IMR-90 (cell line): ENCODE measurements around the gene IFNE. TPM values are rescaled to one million over a fixed set of nuclear protein-coding genes. Genes with fewer than 3 reads are reported as not detected.

Experiments
- ATAC-seq: fragments of 200-7000 bp; cut with Tn5 transposase; 2 replicates; pipeline ENCODE4 v1.9.1; 2020; ENCODE audit warnings: low read depth, mild to moderate bottlenecking, moderate library complexity
- Bru-seq: library from RNA; stranded (reverse); fragments of 400-500 nt; gene quantifications from one replicate; lab custom pipeline; 2021; lab: Mats Ljungman, UMichigan
- BruChase-seq, 2 experiments: library from RNA; stranded (reverse); fragments of 400-500 nt; gene quantifications; one replicate each; lab custom pipeline; 2021; lab: Mats Ljungman, UMichigan
- BruUV-seq: library from RNA; stranded (reverse); fragments of 400-500 nt; replicated peaks from 2 replicates; lab custom pipeline; 2021; lab: Mats Ljungman, UMichigan
- CTCF ChIA-PET: fragments of 300-600 bp; formaldehyde crosslinking; extraction: SDS; loops from one replicate; lab custom pipeline; 2021; ENCODE audit warnings: antibody characterized with exemption; lab: Yijun Ruan, JAX
- POLR2A ChIA-PET: fragments of 300-600 bp; sonication (Branson Sonifier 250); formaldehyde crosslinking; loops from one replicate; lab custom pipeline; 2022; ENCODE audit warnings: antibody characterized with exemption; ENCODE audit not compliant: unreplicated experiment; lab: Charles Lee
- DNase-seq: peaks from one replicate; pipeline ENCODE4 v3.0.0; 2013
- H2AFZ ChIP-seq: replicated peaks from 2 replicates; pipeline ENCODE3; 2013; ENCODE audit warnings: low read length, mild to moderate bottlenecking; ENCODE audit not compliant: poor library complexity
- H2AK5ac ChIP-seq: 2 replicates; pipeline ENCODE4 v1.6.1; 2013; ENCODE audit warnings: low read depth, low read length, inconsistent platforms
- H2AK9ac ChIP-seq: replicated peaks from 2 replicates; pipeline ENCODE3; 2013; ENCODE audit warnings: mild to moderate bottlenecking, low read depth, low read length, moderate library complexity; ENCODE audit not compliant: poor library complexity
- H2BK120ac ChIP-seq: 2 replicates; pipeline ENCODE4 v1.6.1; 2013; ENCODE audit warnings: low read depth, low read length, inconsistent platforms
- H2BK15ac ChIP-seq: 3 replicates; pipeline ENCODE4 v1.6.1; 2013; ENCODE audit warnings: low read depth, low read length, inconsistent platforms
- H2BK20ac ChIP-seq: 2 replicates; pipeline ENCODE4 v1.6.1; 2013; ENCODE audit warnings: low read depth, mild to moderate bottlenecking, inconsistent platforms, low read length, moderate library complexity
- H2BK5ac ChIP-seq: 2 replicates; pipeline ENCODE4 v1.6.1; 2013; ENCODE audit warnings: mild to moderate bottlenecking, low read depth, low read length, inconsistent platforms; ENCODE audit not compliant: poor library complexity, severe bottlenecking
- H3K14ac ChIP-seq: replicated peaks from 2 replicates; pipeline ENCODE4 v1.6.1; 2013; ENCODE audit warnings: low read depth, low read length, inconsistent platforms
- H3K18ac ChIP-seq: 2 replicates; pipeline ENCODE4 v1.6.1; 2013; ENCODE audit warnings: low read depth, low read length, control low read depth
- H3K23ac ChIP-seq: 2 replicates; pipeline ENCODE4 v1.6.1; 2013; ENCODE audit warnings: low read depth, low read length, inconsistent platforms
- H3K27ac ChIP-seq: 2 replicates; pipeline ENCODE4 v1.5.1; 2013; ENCODE audit warnings: mild to moderate bottlenecking, control low read depth, low read length; ENCODE audit not compliant: insufficient read depth
- H3K27me3 ChIP-seq: 2 replicates; pipeline ENCODE4 v1.6.1; 2013; ENCODE audit warnings: low read length; ENCODE audit not compliant: control insufficient read depth, insufficient read depth
- H3K36me3 ChIP-seq: 2 replicates; pipeline ENCODE4 v1.6.1; 2013; ENCODE audit warnings: low read length, mixed read lengths; ENCODE audit not compliant: control insufficient read depth, insufficient read depth
- H3K4ac ChIP-seq: 2 replicates; pipeline ENCODE4 v1.6.1; 2013; ENCODE audit warnings: low read depth, low read length, inconsistent platforms
- H3K4me1 ChIP-seq: 2 replicates; pipeline ENCODE4 v1.6.1; 2013; ENCODE audit warnings: low read length, mixed read lengths; ENCODE audit not compliant: control insufficient read depth, insufficient read depth
- H3K4me2 ChIP-seq: 2 replicates; pipeline ENCODE4 v1.6.1; 2013; ENCODE audit warnings: low read depth, mild to moderate bottlenecking, control low read depth, low read length, moderate library complexity
- H3K4me3 ChIP-seq: 2 replicates; pipeline ENCODE4 v1.5.1; 2013; ENCODE audit warnings: low read depth, mild to moderate bottlenecking, control low read depth, low read length, moderate library complexity; ENCODE audit not compliant: insufficient read depth
- H3K56ac ChIP-seq: 2 replicates; pipeline ENCODE4 v1.6.1; 2013; ENCODE audit warnings: low read length, inconsistent platforms; ENCODE audit not compliant: insufficient read depth; ENCODE audit errors: extremely low read depth
- H3K79me1 ChIP-seq, 2 experiments: 2 replicates each; pipeline ENCODE4 v1.6.1; 2013; ENCODE audit warnings: low read length in 2 of 2, inconsistent platforms in 1 of 2, low read depth in 1 of 2
- H3K9ac ChIP-seq: 2 replicates; pipeline ENCODE4 v1.6.1; 2013; ENCODE audit warnings: low read depth, low read length, control low read depth
- H3K9me1 ChIP-seq: 2 replicates; pipeline ENCODE4 v1.6.1; 2013; ENCODE audit warnings: low read length, inconsistent platforms; ENCODE audit not compliant: insufficient read depth
- H3K9me3 ChIP-seq: 2 replicates; pipeline ENCODE4 v1.6.1; 2013; ENCODE audit warnings: low read length; ENCODE audit not compliant: control insufficient read depth, insufficient read depth
- H4K20me1 ChIP-seq: 2 replicates; pipeline ENCODE4 v1.6.1; 2013; ENCODE audit warnings: low read length, inconsistent platforms; ENCODE audit not compliant: insufficient read depth
- H4K5ac ChIP-seq: 2 replicates; pipeline ENCODE4 v1.6.1; 2013; ENCODE audit warnings: mild to moderate bottlenecking, low read depth, low read length, control low read depth
- H4K8ac ChIP-seq, 2 experiments: 2 replicates each; pipeline ENCODE4 v1.6.1; 2013; ENCODE audit warnings: low read depth in 2 of 2, low read length in 2 of 2, control low read depth in 1 of 2, inconsistent platforms in 1 of 2
- H4K91ac ChIP-seq: 2 replicates; pipeline ENCODE4 v1.6.1; 2013; ENCODE audit warnings: low read depth, low read length, inconsistent platforms; ENCODE audit not compliant: insufficient read depth
- BHLHE40 ChIP-seq: fragments of 150-350 bp; IDR thresholded peaks from 2 replicates; pipeline ENCODE4 v1.6.1; 2016; ENCODE audit warnings: mild to moderate bottlenecking, low read depth, low read length
- CEBPB ChIP-seq: IDR thresholded peaks from 2 replicates; pipeline ENCODE4 v1.6.1; 2012; ENCODE audit warnings: low read depth, low read length, improper control_type of control experiment
- CHD1 ChIP-seq: IDR thresholded peaks from 2 replicates; pipeline ENCODE4 v1.6.1; 2012; ENCODE audit warnings: low read depth, low read length, improper control_type of control experiment
- MAFK ChIP-seq: IDR thresholded peaks from 2 replicates; pipeline ENCODE4 v1.6.1; 2012; ENCODE audit warnings: low read depth, low read length, improper control_type of control experiment
- NFE2L2 ChIP-seq: fragments of 150-350 bp; IDR thresholded peaks from 2 replicates; pipeline ENCODE4 v1.6.1; 2016; ENCODE audit warnings: low read depth, mild to moderate bottlenecking, low read length
- RFX5 ChIP-seq: IDR thresholded peaks from 2 replicates; pipeline ENCODE4 v1.8.0; 2012; ENCODE audit warnings: low read depth, mild to moderate bottlenecking, low read length, moderate library complexity
- WGBS, 2 experiments: methylation state at CpG; one replicate each; pipeline versions ENCODE4 v1.1.5 to v1.1.7; 2013; ENCODE audit warnings: missing lambda C conversion rate in 2 of 2; ENCODE audit not compliant: insufficient read length in 1 of 2; ENCODE audit errors: extremely low coverage in 2 of 2; 5-methylcytosine and 5-hydroxymethylcytosine counted together
- dilution Hi-C: fragments of 300-500 bp; cut with HindIII; formaldehyde crosslinking; loops from one replicate; pipeline ENCODE4 v1.14.3; 2018; ENCODE audit warnings: low sequenced_read_pairs; ENCODE audit not compliant: unreplicated experiment
- in situ Hi-C: fragments of 300-500 bp; cut with MboI; formaldehyde crosslinking; loops from 3 replicates; pipeline ENCODE4 v1.14.3; 2019; ENCODE audit warnings: low sequenced_read_pairs, inconsistent platforms, mixed read lengths
- intact Hi-C: fragments of 100-400 bp; cut with micrococcal nuclease; formaldehyde crosslinking; loops from 2 replicates; pipeline ENCODE4 v1.10.0; 2022
- long read RNA-seq: library from polyadenylated mRNA; unstranded; transcript quantifications from one replicate; pipeline ENCODE4 v2.0.0, GENCODE V29; 2021; ENCODE audit not compliant: unreplicated experiment
- polyA plus RNA-seq, 3 experiments: library from polyadenylated mRNA; depleted of rRNA; stranded (reverse); fragments of >200 nt; gene quantifications; 2 replicates each; pipeline ENCODE4 v1.2.3, GENCODE V29; 2012; ENCODE audit warnings: low replicate concordance in 1 of 3
- total RNA-seq: library from RNA; depleted of rRNA; stranded (reverse); fragments of >200 nt; gene quantifications from 2 replicates; pipeline ENCODE4 v1.2.3, GENCODE V29; 2012; rRNA removed
- TF ChIP-seq, protein P1 (sequence below): conservative IDR thresholded peaks from 2 replicates; pipeline ENCODE4 v1.5.1; 2012; ENCODE audit warnings: mild to moderate bottlenecking, low read depth, low read length, improper control_type of control experiment

The IFNE gene, protein sequence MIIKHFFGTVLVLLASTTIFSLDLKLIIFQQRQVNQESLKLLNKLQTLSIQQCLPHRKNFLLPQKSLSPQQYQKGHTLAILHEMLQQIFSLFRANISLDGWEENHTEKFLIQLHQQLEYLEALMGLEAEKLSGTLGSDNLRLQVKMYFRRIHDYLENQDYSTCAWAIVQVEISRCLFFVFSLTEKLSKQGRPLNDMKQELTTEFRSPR
- 1.8 and 1.9 TPM in 2 replicates for total RNA-seq
- polyA plus RNA-seq (2012; rRNA removed), result 0.96 and 1.4 TPM in 2 replicates
- not detected in 2 replicates for polyA plus RNA-seq (2012; cell fraction: cytosol; rRNA removed)
- 1.5 and 8.6 TPM in 2 replicates for polyA plus RNA-seq (2012; cell fraction: nucleus; rRNA removed; ENCODE audit: low replicate concordance)
- Bru-seq, nascent RNA, result percentile 71 among the genes with signal in this experiment
- BruChase-seq, experiment 1, labeled RNA remaining after a 6-hour chase, result percentile 83 among the genes with signal in this experiment
- BruChase-seq, experiment 2, labeled RNA remaining after a 2-hour chase, result percentile 94 among the genes with signal in this experiment
- long read RNA-seq, result 0 reads

GRCh38 chr9:21482213-21482612 is at the start of gene IFNE:
Gene IFNE, minus strand, starts transcription at chr9:21482313. Its CDS starts 619 bp downstream, at chr9:21481694.
- CTCF ChIA-PET, result no interaction called here
- in situ Hi-C loops, result no loop called here
- no TSS peak for BruUV-seq

More at GRCh38 chr9:21482213-21482612, at the start of gene IFNE:
- Histone ChIP-seq H3K9ac (no peak within 1 kb of the TSS), H3K18ac (no peak within 1 kb of the TSS), H3K36me3 (peaks cover 3% of the 10 kb centered on the region; the same call in 1 of the 2 replicates), H4K8ac (no peak within 1 kb of the TSS), H3K4me3 (no peak within 1 kb of the TSS), H3K27me3 (no peaks in the 10 kb centered on the region), H2AK9ac (no peak within 1 kb of the TSS), H4K5ac (no peak within 1 kb of the TSS), H3K4me2 (peak within 1 kb of the TSS; percentile 46; the same call in 1 of the 2 replicates), H2BK120ac (no peak within 1 kb of the TSS), H2BK15ac (no peak within 1 kb of the TSS), H2AFZ (no peak within 1 kb of the TSS), H2BK5ac (no peak within 1 kb of the TSS), H2BK20ac (no peak within 1 kb of the TSS), H3K4me1 (no peaks in the 10 kb centered on the region), H3K9me1 (no peaks in the 10 kb centered on the region), H3K14ac (no peak within 1 kb of the TSS), H2AK5ac (no peak within 1 kb of the TSS), H3K9me3 (no peaks in the 10 kb centered on the region), H3K27ac (no peak within 1 kb of the TSS), H3K23ac (no peak within 1 kb of the TSS), H3K4ac (no peak within 1 kb of the TSS), H3K56ac (no peak within 1 kb of the TSS), H4K20me1 (no peaks in the 10 kb centered on the region), H3K79me1 (no peaks in the 10 kb centered on the region; a peak in 2 of 4 replicates), H4K91ac (no peak within 1 kb of the TSS)
- dilution Hi-C loops (no loop called here), intact Hi-C loops (no loop called here)
- WGBS, 2 experiments, result no CpG with 5 or more reads among the region's 2 CpGs
- TF ChIP-seq, protein P1, sequence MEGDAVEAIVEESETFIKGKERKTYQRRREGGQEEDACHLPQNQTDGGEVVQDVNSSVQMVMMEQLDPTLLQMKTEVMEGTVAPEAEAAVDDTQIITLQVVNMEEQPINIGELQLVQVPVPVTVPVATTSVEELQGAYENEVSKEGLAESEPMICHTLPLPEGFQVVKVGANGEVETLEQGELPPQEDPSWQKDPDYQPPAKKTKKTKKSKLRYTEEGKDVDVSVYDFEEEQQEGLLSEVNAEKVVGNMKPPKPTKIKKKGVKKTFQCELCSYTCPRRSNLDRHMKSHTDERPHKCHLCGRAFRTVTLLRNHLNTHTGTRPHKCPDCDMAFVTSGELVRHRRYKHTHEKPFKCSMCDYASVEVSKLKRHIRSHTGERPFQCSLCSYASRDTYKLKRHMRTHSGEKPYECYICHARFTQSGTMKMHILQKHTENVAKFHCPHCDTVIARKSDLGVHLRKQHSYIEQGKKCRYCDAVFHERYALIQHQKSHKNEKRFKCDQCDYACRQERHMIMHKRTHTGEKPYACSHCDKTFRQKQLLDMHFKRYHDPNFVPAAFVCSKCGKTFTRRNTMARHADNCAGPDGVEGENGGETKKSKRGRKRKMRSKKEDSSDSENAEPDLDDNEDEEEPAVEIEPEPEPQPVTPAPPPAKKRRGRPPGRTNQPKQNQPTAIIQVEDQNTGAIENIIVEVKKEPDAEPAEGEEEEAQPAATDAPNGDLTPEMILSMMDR, result no peak
- TF ChIP-seq NFE2L2, result no peak
- no peak for TF ChIP-seq BHLHE40
- no peak for TF ChIP-seq CHD1
- TF ChIP-seq CEBPB, result no peak
- no peak for TF ChIP-seq MAFK
- TF ChIP-seq RFX5, result no peak
- POLR2A ChIA-PET, result no interaction called here
- no peak for ATAC-seq
- DNase-seq, result no peak
